Inflammatory macrophage treated with lipopolysaccharide for 4 hours (primary cell): ENCODE results near the gene GPR162.

Experiments used
- DNase-seq: peaks from one replicate; pipeline ENCODE4 v3.0.0-alpha.2; 2020

GPR162 gene, protein sequence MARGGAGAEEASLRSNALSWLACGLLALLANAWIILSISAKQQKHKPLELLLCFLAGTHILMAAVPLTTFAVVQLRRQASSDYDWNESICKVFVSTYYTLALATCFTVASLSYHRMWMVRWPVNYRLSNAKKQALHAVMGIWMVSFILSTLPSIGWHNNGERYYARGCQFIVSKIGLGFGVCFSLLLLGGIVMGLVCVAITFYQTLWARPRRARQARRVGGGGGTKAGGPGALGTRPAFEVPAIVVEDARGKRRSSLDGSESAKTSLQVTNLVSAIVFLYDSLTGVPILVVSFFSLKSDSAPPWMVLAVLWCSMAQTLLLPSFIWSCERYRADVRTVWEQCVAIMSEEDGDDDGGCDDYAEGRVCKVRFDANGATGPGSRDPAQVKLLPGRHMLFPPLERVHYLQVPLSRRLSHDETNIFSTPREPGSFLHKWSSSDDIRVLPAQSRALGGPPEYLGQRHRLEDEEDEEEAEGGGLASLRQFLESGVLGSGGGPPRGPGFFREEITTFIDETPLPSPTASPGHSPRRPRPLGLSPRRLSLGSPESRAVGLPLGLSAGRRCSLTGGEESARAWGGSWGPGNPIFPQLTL

DNA sequence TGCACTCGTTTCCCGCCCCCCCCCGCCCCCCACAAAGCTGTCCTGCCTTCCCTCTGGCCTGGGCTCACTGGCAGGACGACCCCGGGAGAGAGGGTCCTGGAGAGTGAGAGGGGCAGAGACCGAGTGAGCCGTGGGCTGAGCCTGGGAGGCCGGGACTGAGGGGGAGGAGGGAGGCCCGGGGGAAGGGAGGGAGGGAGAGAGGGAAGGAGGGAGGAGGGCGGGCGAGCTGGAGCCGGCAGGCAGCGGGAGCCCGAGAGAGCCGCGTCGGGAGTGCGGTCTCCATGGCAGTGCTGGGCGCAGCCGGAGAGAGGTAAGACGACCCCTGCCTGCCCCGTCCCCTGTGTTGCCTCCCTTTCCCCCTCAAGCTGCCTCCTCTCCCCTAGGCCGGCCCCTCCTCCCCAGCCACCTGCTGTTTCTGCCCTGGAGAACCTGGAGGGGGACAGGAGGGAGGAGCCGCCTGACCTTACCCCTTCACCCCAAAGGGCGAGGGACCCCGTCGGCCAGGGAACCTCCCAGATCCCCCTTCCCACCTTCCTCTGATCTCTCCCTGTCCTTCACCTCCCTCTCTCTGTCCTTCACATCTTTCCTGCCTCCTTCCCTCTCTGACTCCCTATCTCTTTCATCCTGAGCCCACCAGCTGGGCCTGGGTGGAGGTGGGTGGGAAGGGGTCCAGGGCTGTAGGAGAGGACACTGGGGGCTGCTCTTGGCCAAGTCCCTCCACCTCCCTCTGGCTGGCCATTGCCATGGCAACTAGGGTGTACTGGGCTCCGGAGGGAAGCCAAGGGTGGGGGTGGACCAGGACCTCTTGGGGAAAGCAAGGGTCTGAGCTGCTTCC is at the start of gene GPR162:
TSS of gene GPR162 (plus strand) at position 231 of the 835 bp plus-strand sequence. CDS start 2,078 bp downstream, outside the sequence.
- DNase-seq = peak; percentile 10

DNA sequence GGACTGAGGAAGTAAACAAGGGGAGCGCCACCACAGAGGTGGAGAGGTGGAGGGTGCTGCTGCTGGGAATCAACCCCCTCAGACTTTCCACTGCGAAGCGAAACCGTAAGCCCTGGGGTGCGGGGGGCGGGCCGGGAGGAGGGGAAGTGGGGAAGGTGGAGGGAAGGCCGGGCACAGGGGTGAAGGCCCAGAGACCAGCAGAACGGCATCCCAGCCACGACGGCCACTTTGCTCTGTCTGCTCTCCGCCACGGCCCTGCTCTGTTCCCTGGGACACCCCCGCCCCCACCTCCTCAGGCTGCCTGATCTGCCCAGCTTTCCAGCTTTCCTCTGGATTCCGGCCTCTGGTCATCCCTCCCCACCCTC is 49.3 kb upstream of the GPR162 start, which contains the start of gene LAG3:
TSS of gene LAG3 (plus strand) at position 190 of the 365 bp plus-strand sequence. CDS start 333 bp downstream, outside the sequence.
- DNase-seq = peak; percentile 27

DNA sequence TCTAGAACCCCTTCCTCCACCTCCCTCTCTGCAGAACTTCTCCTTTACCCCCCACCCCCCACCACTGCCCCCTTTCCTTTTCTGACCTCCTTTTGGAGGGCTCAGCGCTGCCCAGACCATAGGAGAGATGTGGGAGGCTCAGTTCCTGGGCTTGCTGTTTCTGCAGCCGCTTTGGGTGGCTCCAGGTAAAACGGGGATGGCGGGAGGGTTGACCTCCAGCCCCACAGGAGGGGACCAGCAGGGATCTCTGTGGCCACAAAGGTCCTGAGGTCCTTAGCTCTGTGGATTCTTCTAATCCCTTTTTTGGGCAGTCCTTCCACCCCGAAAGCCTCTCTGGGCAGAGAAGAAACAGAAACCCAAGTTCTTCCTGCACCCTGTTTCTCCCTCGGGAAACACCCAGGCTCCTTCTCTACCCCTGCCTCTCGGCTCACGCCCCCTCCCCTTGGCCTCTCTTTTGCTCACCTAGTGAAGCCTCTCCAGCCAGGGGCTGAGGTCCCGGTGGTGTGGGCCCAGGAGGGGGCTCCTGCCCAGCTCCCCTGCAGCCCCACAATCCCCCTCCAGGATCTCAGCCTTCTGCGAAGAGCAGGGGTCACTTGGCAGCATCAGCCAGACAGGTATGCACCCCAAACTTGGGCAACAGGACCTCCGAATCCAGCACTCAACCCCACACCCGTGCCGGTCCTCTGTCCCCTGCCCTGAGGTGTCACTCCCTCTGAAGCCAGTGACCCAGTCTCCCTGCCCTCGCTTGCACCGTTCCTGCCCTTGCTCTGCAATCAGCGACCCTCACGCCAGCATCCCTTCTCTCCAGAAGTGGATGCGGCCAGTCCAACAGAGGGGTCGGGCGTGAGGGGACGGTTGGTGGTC is 48.7 kb upstream of the GPR162 start:
- DNase-seq = no peak

DNA sequence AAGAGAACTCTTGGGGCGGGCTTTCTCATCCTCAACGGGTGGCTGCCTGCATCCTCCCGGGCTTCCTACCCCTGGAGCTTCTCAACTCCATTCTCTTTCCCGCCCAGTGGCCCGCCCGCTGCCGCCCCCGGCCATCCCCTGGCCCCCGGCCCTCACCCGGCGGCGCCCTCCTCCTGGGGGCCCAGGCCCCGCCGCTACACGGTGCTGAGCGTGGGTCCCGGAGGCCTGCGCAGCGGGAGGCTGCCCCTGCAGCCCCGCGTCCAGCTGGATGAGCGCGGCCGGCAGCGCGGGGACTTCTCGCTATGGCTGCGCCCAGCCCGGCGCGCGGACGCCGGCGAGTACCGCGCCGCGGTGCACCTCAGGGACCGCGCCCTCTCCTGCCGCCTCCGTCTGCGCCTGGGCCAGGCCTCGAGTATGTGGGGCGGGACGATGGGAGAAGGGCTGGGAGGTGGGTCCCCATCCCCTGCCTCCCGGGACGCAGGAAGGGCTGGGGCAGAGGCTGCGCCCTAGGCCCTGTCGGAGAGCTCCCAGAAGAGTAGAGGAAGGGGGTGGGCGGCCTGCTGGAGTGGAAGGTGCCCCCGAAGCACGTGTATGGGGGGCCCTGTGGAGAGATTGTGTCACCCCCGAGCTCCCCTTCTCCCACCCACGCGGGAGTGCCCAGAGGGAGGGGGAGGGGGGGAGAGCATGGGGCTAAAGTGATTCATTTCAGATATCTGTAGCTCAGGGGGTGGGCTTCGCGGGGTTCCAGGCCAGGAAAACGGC is 47.9 kb upstream of the GPR162 start:
- DNase-seq = no peak

DNA sequence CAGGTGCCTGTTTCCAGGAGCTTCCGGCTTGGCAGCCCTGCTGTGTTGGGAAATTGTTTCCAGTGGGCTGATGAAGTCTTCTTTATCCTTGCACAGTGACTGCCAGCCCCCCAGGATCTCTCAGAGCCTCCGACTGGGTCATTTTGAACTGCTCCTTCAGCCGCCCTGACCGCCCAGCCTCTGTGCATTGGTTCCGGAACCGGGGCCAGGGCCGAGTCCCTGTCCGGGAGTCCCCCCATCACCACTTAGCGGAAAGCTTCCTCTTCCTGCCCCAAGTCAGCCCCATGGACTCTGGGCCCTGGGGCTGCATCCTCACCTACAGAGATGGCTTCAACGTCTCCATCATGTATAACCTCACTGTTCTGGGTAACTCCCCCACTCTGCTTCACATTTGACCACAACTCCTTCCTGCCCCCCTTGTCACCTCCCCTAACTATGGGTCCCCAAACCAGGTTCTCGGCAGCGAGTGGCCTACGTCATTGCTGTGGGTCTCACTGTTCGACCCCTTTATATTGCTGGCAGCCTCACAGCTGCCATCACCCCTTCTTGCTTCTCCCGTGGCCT is 47.0 kb upstream of the GPR162 start:
- no peak for DNase-seq

DNA sequence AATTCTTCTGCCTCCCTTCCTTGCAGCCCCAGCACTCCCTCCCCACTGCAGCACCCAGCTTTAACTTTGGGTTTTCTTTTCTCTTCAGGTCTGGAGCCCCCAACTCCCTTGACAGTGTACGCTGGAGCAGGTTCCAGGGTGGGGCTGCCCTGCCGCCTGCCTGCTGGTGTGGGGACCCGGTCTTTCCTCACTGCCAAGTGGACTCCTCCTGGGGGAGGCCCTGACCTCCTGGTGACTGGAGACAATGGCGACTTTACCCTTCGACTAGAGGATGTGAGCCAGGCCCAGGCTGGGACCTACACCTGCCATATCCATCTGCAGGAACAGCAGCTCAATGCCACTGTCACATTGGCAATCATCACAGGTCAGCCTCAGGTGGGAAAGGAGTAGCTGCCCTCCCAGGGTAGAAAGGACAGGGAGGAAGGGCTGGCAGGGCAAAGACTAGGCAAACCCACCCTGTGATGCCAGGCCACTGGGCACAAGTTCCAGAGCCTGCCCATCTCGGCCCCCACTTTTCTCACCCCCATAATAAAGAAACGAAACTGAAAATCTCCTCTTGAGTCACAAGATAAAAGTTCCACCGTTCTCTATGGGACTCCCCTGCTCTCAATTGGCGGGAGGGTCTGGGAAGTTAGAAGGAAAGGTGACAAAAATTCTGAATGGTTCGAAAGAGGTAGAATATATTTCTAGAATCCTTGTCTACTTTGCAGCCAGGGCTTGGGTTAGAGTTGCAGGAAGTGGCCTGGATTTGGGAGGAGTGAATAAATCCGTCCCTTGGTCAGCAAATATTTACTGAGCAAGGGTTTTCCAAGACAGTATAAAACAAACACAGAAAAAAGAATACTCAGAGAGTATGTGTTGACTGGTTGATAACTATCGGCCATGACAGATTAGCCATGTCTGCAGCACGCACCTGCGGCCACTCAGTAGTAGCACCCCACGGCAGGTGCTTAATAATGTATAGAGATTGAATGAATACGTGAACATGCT is 46.1 kb upstream of the GPR162 start:
- no peak for DNase-seq

DNA sequence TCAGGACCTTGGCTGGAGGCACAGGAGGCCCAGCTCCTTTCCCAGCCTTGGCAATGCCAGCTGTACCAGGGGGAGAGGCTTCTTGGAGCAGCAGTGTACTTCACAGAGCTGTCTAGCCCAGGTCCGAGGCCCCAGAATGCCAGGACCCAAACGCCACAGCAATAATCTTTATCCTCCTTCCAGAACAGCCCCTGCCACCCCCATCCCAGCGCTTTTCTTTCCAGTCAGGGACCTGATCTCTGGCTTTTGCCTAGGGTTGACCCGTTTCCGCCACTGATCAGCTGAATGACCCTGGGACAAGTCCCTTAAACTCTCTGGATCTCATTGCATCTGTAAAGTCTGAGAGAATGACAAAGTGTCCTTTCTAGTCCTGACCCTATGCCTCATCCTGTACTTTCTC is 44.2 kb upstream of the GPR162 start:
- DNase-seq = no peak

DNA sequence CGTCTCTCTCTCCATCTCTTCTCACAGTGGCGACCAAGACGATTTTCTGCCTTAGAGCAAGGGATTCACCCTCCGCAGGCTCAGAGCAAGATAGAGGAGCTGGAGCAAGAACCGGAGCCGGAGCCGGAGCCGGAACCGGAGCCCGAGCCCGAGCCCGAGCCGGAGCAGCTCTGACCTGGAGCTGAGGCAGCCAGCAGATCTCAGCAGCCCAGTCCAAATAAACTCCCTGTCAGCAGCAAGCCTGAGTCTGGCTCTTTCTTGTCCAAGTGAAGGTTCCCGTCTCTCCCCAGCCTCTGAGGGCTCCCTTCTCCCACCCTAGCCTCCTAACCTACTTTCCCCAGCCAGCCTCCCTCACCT is 43.4 kb upstream of the GPR162 start:
- peak; percentile 26 for DNase-seq

DNA sequence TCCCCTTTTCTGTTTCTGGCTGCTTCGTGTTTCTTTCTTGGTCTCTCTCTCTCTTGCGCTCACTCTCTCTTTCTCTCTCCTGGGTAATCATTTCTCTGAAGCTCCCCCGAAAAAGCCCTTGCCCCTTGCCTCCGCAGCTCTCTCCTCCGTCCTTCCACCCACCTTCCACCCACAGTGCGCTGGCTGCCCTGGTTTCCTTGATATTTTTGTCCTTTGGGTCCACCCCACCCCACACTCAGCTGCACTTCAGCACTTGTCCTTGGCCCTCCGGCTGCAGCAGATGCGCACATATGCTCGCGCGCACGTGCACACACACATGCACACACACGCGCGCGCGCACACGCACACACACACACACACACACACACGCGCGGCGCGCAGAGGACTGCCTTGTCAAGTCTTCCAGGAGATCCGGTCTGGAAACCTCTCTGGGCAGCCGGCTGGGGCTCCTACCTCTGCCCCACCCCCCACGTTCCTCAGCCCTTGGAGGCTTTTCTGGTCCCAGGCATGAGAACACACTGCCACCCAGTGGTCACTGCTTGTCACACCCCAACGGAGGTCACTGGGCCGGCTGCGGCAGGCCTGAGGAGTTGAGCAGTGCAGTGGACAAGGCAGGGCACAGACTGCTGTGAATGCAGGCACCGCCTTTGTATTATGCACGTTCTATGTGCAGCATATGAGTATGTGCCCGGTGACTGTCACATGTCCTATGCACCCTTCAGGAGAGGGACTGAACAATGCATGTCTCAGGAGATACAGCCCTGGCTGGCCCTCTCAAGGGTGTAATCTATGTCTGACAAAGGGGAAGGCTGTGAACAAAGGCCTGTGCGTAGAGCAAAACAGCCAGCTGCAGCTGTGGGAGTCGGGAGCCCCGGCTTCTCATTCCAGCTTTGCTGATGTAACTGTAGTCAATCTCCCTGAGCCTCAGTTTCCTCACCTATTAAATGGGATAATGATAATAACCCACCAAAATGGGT is 42.8 kb upstream of the GPR162 start:
- DNase-seq = peak; percentile 84

DNA sequence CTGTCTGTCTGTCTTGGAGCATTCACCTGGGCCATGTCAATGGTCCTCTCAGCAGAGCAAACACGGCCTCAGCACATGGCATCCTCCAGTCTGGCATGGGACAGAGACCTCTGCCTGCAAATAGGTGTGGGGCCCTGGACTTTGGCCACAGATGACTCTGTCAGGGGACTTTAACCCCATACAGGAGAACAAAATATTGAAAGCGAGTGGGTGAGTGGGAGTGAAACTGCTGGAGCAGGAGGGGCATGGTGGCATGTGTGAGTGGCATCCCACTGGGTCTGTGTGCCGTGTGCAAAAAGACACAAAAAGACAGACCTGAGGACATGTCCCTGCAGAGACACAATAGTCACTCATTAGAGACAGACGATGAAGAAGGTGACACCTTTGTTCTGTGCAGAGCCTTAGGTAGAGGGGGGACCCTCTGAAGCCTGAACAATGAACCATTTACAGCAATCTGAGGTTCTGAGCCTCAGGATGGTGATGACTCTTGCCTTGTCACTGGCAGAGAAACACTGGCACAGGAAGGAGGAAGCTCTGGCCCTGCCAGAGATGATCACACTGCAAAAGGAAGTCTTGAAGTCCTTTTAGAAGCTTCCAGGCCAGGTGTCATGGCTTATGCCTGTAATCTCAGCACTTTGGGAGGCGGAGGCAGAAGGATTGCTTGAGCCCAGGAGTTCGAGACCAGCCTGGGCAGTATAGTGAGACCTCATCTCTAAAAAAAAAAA is 41.8 kb upstream of the GPR162 start:
- DNase-seq = peak; percentile 35

DNA sequence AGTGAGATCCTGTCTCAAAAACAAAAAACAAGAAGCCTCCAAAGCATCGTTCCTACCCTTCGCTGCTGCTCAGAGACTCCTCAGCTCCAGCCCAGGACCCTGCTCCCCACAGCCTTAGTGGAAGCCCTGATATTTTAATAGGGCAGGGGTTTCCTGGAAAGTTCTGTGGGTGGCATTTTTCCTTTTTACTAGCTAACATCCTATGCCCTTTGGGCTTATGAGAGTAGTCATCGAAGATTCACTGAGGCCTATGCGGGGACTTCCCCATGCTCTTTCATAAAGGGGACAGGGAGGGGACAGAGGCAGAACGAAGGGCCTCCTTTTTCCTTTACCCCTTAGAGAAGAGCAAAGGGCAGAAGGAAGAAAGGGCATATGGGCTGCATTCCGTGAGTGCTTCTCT is 41.0 kb upstream of the GPR162 start:
- no peak for DNase-seq

DNA sequence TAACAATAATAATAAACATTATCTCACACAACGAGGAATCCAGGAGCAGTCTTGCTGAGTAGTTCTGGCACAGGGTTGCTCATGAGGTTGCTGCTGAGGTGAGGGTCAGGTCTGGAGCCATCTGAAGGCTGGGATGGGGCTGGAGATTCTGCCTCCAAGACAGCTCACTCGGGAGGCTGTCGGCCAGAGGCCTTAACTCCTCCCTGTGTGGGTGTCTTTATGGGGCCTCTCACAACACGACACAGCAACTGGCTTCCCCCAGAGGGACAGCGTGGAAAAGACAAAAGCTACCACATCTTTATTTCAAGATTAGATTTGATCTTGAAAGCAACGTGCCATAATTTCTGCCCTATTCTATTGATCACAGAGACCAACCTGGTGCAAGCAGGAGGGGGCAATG is 39.5 kb upstream of the GPR162 start:
- DNase-seq = no peak

DNA sequence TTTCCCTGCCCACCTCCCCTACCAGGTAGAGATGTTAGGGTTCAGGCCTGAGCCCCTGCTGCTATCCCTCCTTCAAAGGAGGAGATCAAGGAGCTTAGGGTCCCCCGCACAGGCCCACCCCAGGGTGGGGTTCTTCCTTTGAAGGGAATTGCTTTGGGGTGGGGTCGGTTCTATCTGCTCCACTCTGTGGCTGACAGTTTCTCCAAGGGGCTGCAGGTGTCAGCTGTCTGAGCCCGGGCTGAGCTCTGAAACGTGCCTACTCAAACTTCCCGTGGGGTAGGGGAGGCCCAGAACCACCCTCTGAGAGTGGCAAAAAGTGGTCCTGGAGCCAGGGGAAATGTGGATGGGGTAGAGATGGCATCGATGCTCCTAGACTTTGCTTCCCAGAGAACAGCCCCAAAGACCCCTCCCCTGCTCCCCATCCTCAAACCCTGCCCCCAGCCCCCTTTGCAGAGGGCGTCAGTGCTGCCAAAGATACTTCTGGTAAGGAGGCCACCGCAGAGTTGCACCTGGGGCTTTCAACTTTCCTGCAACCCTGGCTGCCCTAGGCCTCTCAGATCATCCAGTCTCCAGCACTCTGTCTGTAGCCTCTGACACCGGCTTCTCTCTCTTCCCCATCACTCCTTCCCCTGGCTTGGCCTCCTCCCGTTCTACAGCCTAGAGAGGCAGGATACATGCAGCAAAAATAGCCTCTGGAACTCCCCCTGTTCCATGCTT is 38.6 kb upstream of the GPR162 start:
- DNase-seq = no peak

DNA sequence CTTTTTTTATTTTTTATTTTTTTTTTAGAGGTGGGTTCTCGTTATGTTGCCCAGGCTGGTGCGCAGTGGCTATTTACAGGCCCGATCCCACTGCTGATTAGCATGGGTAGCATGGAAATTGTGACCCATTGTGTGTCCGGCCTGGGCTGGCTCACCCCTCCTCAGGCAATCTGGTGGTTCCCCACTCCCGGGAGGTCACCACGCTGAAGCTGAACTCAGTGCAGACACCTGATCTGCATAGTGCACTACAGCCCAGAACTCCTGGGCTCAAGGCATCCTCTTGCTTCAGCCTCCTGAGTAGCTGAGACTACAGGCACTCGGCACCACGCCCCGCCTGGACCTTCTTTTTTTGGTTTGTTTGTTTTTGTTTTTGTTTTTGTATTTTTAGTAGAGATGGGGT is 37.8 kb upstream of the GPR162 start:
- DNase-seq = no peak

DNA sequence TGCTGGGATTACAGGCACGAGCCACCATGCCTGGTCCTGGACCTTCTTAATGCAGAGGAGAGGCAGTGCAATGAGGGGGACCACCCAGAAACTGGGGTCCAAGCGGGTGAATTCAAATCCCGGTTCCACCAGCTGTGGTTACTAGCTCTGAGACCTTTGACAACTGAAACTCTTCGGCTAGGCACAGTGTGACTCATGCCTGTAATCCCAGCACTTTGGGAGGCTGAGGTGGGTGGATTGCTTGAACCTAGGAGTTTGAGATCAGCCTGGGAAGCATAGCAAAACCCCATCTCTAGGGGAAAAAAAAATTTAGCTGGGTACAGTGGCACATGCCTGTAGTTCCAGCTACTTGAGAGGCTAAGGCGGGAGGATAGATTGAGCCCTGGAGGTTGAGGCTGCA is 37.3 kb upstream of the GPR162 start:
- DNase-seq = peak; percentile 43

DNA sequence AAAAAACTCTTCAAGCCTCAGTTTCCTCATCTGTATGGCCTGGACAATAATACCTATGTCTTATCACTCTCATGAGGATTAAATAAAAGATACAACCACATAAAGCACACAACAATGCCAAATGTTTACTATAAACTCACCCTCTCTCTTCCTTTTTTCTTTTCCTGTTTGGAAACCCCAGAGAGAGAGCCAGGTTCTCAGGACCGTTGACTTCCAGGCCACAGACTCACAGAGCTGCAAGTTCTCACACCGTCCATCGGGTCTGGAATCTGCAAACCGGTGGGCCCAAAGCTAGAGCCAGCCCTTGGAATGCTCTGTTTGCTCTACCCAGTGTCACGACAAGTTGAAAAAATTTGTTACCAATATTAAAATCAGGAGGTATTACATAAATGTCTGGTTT is 36.9 kb upstream of the GPR162 start:
- peak; percentile 58 for DNase-seq

DNA sequence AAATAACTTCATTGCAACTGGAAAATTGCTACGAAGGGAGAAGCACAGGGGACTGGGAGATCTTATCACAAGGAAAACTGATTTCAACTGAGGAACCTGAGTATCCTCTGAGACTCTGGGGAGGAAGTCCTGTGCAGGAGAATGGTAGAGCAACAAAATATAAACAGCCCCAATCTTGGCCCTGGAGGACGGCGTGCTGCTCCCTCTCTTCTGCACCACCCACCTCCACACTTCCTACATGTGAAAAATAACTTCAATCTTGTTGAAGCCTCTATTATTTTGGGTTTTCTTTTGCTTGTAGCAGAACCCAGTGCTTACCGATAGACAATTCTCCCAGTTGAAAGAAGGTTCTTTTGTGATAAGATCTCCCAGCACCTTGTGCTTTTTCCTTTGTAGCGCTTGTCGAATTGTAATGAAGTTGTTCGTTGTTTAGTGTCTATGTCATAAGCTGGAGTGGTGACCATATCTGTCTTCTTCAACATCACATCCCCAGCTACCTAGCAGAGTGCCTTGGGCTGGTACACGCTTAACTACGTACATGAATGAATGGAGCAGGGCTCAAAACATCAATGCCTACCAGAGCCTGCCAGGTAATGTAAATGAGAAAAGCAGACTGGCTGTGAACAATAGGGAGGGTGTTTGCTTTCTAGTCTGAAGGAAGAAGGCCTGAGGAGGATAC is 35.1 kb upstream of the GPR162 start:
- DNase-seq = no peak
